K562 (cell line): ENCODE measurements around the gene GALNT17. TPM values are rescaled to one million over a fixed set of nuclear protein-coding genes. Genes with fewer than 3 reads are reported as not detected.

Experiments
- ATAC-seq: fragments of 200-7000 bp; cut with Tn5 transposase; 3 replicates; pipeline ENCODE4 v1.9.1; 2020; ENCODE audit warnings: moderate library complexity
- BruUV-seq: library from RNA; stranded (reverse); fragments of 400-500 nt; replicated peaks from 2 replicates; lab custom pipeline; 2021; lab: Mats Ljungman, UMichigan
- CTCF ChIA-PET: fragments of 300-600 bp; formaldehyde crosslinking; extraction: SDS; loops from one replicate; lab custom pipeline; 2021; ENCODE audit warnings: low intra/inter-chr PET ratio; lab: Yijun Ruan, JAX
- POLR2A ChIA-PET: fragments of 300-600, 350-650 bp; sonication (Branson Sonifier 250); formaldehyde crosslinking; extraction: SDS; loops from one replicate; lab custom pipeline; 2021; ENCODE audit warnings: antibody characterized with exemption, inconsistent platforms; lab: Yijun Ruan, JAX
- DNase-seq, 4 experiments: peaks; one replicate each; pipeline versions ENCODE4 v3.0.0 to v3.0.0-alpha.2; 2011 to 2018; ENCODE audit warnings: low spot score in 3 of 4, mixed read lengths in 3 of 4; ENCODE audit errors: extremely low read depth in 1 of 4
- FAIRE-seq: peaks from 2 replicates; lab custom pipeline; 2011; peaks lifted over from hg19 to GRCh38; lab: Jason Lieb, UNC
- H2AFZ ChIP-seq: 2 replicates; pipeline ENCODE4 v1.6.0; 2011; ENCODE audit warnings: low read depth, low read length, control low read depth, inconsistent platforms
- H3K27ac ChIP-seq: fragments of 200-600 bp; 3 replicates; pipeline ENCODE4 v1.8.0; 2011; ENCODE audit warnings: low read depth, mild to moderate bottlenecking, control low read depth, inconsistent platforms, low read length, moderate library complexity, mixed read lengths; ENCODE audit errors: extremely low read depth
- H3K27me3 ChIP-seq, 2 experiments: fragments of 300-600 bp in 1 of 2; 2 replicates in 1 of 2; 3 replicates in 1 of 2; pipeline versions ENCODE4 v1.6.0 to v1.8.0; 2011; ENCODE audit warnings: inconsistent platforms in 2 of 2, low read length in 2 of 2, mild to moderate bottlenecking in 1 of 2, mixed read lengths in 1 of 2, moderate library complexity in 1 of 2; ENCODE audit not compliant: control insufficient read depth in 2 of 2, insufficient read depth in 2 of 2
- H3K36me3 ChIP-seq: fragments of 300-600 bp; 3 replicates; pipeline ENCODE4 v1.8.0; 2011; ENCODE audit warnings: mild to moderate bottlenecking, low read length, inconsistent platforms; ENCODE audit not compliant: control insufficient read depth, insufficient read depth
- H3K4me1 ChIP-seq, 2 experiments: fragments of 200-600 bp in 1 of 2; replicated peaks in 1 of 2; 2 replicates in 1 of 2; 3 replicates in 1 of 2; pipeline versions ENCODE4 v1.5.1 to v1.8.0; 2011; ENCODE audit warnings: inconsistent platforms in 2 of 2, low read length in 2 of 2, mild to moderate bottlenecking in 1 of 2, mixed read lengths in 1 of 2, moderate library complexity in 1 of 2; ENCODE audit not compliant: control insufficient read depth in 2 of 2, insufficient read depth in 2 of 2
- H3K4me2 ChIP-seq: 2 replicates; pipeline ENCODE4 v1.6.1; 2011; ENCODE audit warnings: low read length, control low read depth, inconsistent platforms, mixed read lengths; ENCODE audit not compliant: insufficient read depth
- H3K4me3 ChIP-seq: fragments of 200-600 bp; sonication (generic), shearing (Covaris generic); 2 replicates; pipeline ENCODE4 v1.5.1; 2016; ENCODE audit warnings: control low read depth, inconsistent platforms
- H3K79me2 ChIP-seq: fragments of 200-600 bp; 3 replicates; pipeline ENCODE4 v1.8.0; 2011; ENCODE audit warnings: low read length, inconsistent platforms; ENCODE audit not compliant: control insufficient read depth, insufficient read depth
- H3K9ac ChIP-seq, 2 experiments: 2 replicates each; pipeline versions ENCODE4 v1.6.0 to v1.6.1; 2011; ENCODE audit warnings: low read depth in 2 of 2, low read length in 2 of 2, control low read depth in 1 of 2, inconsistent platforms in 1 of 2, mild to moderate bottlenecking in 1 of 2, mixed read lengths in 1 of 2; ENCODE audit not compliant: insufficient read depth in 1 of 2
- H3K9me1 ChIP-seq: one replicate; pipeline ENCODE4 v1.6.0; 2011; ENCODE audit warnings: inconsistent platforms, mild to moderate bottlenecking, low read length, moderate library complexity; ENCODE audit not compliant: control insufficient read depth, insufficient read depth
- H3K9me3 ChIP-seq: replicated peaks from 2 replicates; pipeline ENCODE4 v1.5.1; 2011; ENCODE audit warnings: low read depth, low read length, inconsistent platforms; ENCODE audit not compliant: control insufficient read depth, insufficient read depth
- H4K20me1 ChIP-seq: replicated peaks from 2 replicates; pipeline ENCODE4 v1.6.1; 2011; ENCODE audit warnings: low read length, inconsistent platforms, mixed read lengths; ENCODE audit not compliant: control insufficient read depth, insufficient read depth
- ARID3B ChIP-seq: fragments of 250-450 bp; sonication (Bioruptor Pico); IDR thresholded peaks from 2 replicates; pipeline ENCODE4 v1.4.0; 2020; ENCODE audit warnings: borderline replicate concordance
- CHCHD3 ChIP-seq: fragments of 250-450 bp; sonication (Bioruptor Pico); IDR thresholded peaks from 2 replicates; pipeline ENCODE4 v2.1.2; 2022; ENCODE audit warnings: mild to moderate bottlenecking
- MYBL2 ChIP-seq, 2 experiments: fragments of 450-650 bp in 1 of 2; sonication (generic) in 1 of 2; formaldehyde crosslinking in 1 of 2; IDR thresholded peaks; 2 replicates each; pipeline versions ENCODE4 v1.6.1 to v1.8.1; 2017 to 2022; ENCODE audit warnings: borderline replicate concordance in 1 of 2, inconsistent platforms in 1 of 2, low read depth in 1 of 2, mild to moderate bottlenecking in 1 of 2, missing genetic modification reagents in 1 of 2, moderate library complexity in 1 of 2
- PTTG1 ChIP-seq: fragments of 450-650 bp; IDR thresholded peaks from 2 replicates; pipeline ENCODE4 v1.6.1; 2016; ENCODE audit warnings: low read depth, mild to moderate bottlenecking, missing genetic modification characterization, missing compliant biosample characterization
- RBM39 ChIP-seq: fragments of 200-400 bp; formaldehyde crosslinking; optimal IDR thresholded peaks from 2 replicates; pipeline ENCODE3; 2018; ENCODE audit warnings: low read depth, low read length
- TCF3 ChIP-seq: sonication (generic); formaldehyde crosslinking; IDR thresholded peaks from 2 replicates; pipeline ENCODE4 v1.4.0; 2020; ENCODE audit warnings: mild to moderate bottlenecking, missing genetic modification reagents
- TFAM ChIP-seq: fragments of 250-450 bp; sonication (Bioruptor Pico); conservative IDR thresholded peaks from 2 replicates; pipeline ENCODE4 v1.5.0; 2021; ENCODE audit warnings: mild to moderate bottlenecking, moderate library complexity
- ZNF696 ChIP-seq: fragments of 250-450 bp; sonication (Bioruptor Pico); conservative IDR thresholded peaks from 2 replicates; pipeline ENCODE4 v1.4.0; 2020; ENCODE audit warnings: mild to moderate bottlenecking, moderate library complexity
- ZSCAN29 ChIP-seq: fragments of 450-650 bp; IDR thresholded peaks from 2 replicates; pipeline ENCODE4 v1.6.1; 2017
- WGBS: fragments of 100-300 bp; shearing (Covaris generic); methylation state at CpG from one replicate; pipeline ENCODE4 v1.1.6; 2016; ENCODE audit warnings: low coverage, mixed read lengths; ENCODE audit not compliant: insufficient coverage; ENCODE audit errors: missing lambda C conversion rate; 5-methylcytosine and 5-hydroxymethylcytosine counted together
- in situ Hi-C: fragments of 300-500 bp; cut with MboI; formaldehyde crosslinking; loops from 4 replicates; pipeline ENCODE4 v1.15.0; 2018; ENCODE audit warnings: inconsistent platforms, mixed read lengths
- intact Hi-C: fragments of 100-400 bp; cut with micrococcal nuclease; formaldehyde crosslinking; loops from 2 replicates; pipeline ENCODE4 v1.14.2; 2022
- polyA plus RNA-seq, 8 experiments: library from polyadenylated mRNA; depleted of rRNA in 4 of 8; stranded (reverse) in 5 of 8; unstranded in 3 of 8; fragments of >200 nt; fragmentation: Nextera tagmentation in 2 of 8; fragmentation: Illumina TruSeq in 1 of 8; extraction: Ambion mirVana in 2 of 8; extraction: Trizol in 1 of 8; gene quantifications; 2 replicates each; pipeline versions ENCODE4 v1.2.1 to v1.2.3, GENCODE V29; 2011 to 2014; ENCODE audit warnings: inconsistent platforms in 1 of 8, missing spikeins in 1 of 8
- total RNA-seq, 7 experiments: library from RNA; depleted of rRNA in 6 of 7; stranded (reverse); fragments of >200 nt in 6 of 7; fragmentation: Illumina TruSeq in 2 of 7; extraction: Trizol in 2 of 7; gene quantifications; 2 replicates each; pipeline versions ENCODE4 v1.2.1 to v1.2.3, GENCODE V29; 2011 to 2021; ENCODE audit warnings: low replicate concordance in 1 of 7

Gene GALNT17
- total and polyA plus RNA-seq, 9 of the 15 experiments (the other 6 are each of a cell fraction or from before 2014, with no cell fraction given): not detected

- in situ Hi-C loops: no loop called here
- WGBS: 0% methylated on average over 1 of the region's 1 CpG
- ATAC-seq: no peak
- no peak overlapping the region for H3K27ac ChIP-seq
- no peaks in the 10 kb centered on the region for H3K9me1 ChIP-seq
- H3K27me3 ChIP-seq: no peaks in the 10 kb centered on the region
- ChIA-PET CTCF (no interaction called here), POLR2A (no interaction called here)
- H3K9ac ChIP-seq: no peak overlapping the region
- intact Hi-C loops: no loop called here
- H3K4me2 ChIP-seq: no peak overlapping the region
- no peak for TF ChIP-seq ZSCAN29
- no peak for TF ChIP-seq PTTG1 (tag)
- no peak for TF ChIP-seq ZNF696 (CRISPR knock-in tag)
- TF ChIP-seq TFAM (CRISPR knock-in tag): no peak
- TF ChIP-seq ARID3B (CRISPR knock-in tag): no peak
- TF ChIP-seq CHCHD3: no peak
- TF ChIP-seq RBM39: no peak
- no peak for TF ChIP-seq MYBL2 (IDR thresholded peaks at IDR 0.05; ENCODE audit: low read depth)
- no peak for TF ChIP-seq MYBL2 (CRISPR knock-in tag; IDR thresholded peaks at IDR 0.05; ENCODE audit: borderline replicate concordance)
- no peak for TF ChIP-seq TCF3
- H4K20me1 ChIP-seq: no peaks in the 10 kb centered on the region
- no peak overlapping the region for H3K4me3 ChIP-seq
- no peaks in the 10 kb centered on the region for H3K79me2 ChIP-seq
- no peaks in the 10 kb centered on the region for H3K9me3 ChIP-seq
- H3K36me3 ChIP-seq: no peaks in the 10 kb centered on the region
- BruUV-seq: no TSS peak
- no peak for FAIRE-seq
- no peak overlapping the region for H2AFZ ChIP-seq
- DNase-seq: no peak
- H3K4me1 ChIP-seq: no peaks in the 10 kb centered on the region
These were observed 338.9 kb downstream of the GALNT17 start for GRCh38 chr7:71470830-71471229.
